ENCODE data around the gene VSTM2L.

The VSTM2L gene

GRCh38 chr20:37898233-37899104, 4.5 kb upstream of the VSTM2L start:
- in situ Hi-C loops (cut with HindIII; ENCODE audit: low sequenced_read_pairs) = no loop called here

DNA sequence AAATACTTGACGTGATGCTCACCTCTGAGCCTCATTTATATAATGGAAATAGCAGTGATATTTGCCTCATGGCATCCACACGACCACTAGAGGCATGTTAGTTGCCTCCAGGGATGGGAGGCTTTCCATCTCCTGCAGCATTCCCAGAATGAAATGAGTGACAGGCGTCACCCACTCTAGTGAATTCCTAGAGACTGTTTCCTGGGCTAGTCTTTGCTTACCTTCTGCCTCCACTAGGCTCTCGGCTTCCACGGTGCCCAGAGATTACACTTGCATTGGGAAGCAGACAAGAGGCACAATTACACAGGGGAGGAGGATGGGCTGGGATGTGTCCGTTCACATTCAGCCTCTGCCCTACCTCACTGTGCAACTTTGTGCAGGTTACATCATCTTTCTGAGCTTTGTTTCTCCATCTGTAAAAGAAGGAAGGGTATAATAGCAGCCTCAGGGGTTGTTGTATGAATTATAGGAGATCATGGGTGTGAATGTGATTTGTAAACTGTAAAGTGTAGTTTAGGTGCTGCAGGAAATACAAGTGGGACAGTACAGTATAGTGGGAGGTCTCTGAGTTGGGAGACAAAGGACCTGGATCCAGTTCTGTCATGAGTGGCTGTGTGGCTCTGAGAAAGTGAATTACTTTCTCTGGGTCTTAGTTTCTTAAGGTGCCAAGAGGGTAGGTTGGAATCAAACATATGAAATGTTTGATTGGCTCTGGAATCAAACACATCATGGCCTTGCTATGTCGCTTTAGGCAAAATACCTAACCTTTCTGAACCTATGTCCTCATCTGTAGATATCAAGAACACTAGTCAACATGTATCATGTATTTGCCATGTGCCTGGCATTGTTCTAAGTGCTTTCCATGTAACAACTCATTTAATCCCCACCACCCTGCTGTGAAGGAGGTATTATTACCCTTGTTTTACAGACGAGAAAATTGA, 3.6 kb upstream of the VSTM2L start:
- in situ Hi-C loops (cut with HindIII; ENCODE audit: low sequenced_read_pairs) = no loop called here

GRCh38 chr20:37901240-37901639, 1.7 kb upstream of the VSTM2L start:
- in situ Hi-C loops (cut with HindIII; ENCODE audit: low sequenced_read_pairs) = no loop called here

- in situ Hi-C loops (cut with HindIII; ENCODE audit: low sequenced_read_pairs) = no loop called here
Measured at GRCh38 chr20:37901654-37902503, 1.0 kb upstream of the VSTM2L start.

GRCh38 chr20:37903317-37904007, 535 bp downstream of the VSTM2L start:
- in situ Hi-C loops (cut with HindIII; ENCODE audit: low sequenced_read_pairs) = no loop called here

GRCh38 chr20:37904008-37904642, 1.2 kb downstream of the VSTM2L start:
- in situ Hi-C loops (cut with HindIII; ENCODE audit: low sequenced_read_pairs) = no loop called here

DNA sequence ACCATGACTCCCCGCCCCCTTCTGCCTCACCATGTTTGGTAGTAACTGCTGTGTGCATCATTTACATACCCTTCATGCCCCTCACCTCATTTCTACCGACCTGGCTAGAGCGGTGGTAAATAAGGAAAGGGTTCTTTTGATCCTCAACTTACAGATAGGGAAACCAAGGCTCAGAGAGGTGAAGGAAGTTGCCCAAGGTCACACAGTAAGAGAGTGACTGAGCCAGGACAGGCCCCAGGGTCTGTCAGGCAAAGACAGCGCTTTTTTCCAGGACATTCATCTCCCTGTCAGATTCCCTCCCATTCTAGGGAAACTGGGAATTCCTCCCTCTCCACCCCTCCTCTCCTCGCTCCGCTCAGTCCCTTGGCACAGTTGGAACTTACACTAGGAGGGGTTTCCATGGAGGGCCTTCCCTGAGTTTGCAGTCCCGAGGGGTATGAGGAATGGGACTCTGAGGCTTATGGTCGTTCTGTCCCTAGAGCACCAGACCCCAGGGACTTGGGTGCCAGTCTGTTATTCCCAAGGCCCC, 2.0 kb downstream of the VSTM2L start:
- in situ Hi-C loops (cut with HindIII; ENCODE audit: low sequenced_read_pairs) = no loop called here

GRCh38 chr20:37905671-37906613, 3.0 kb downstream of the VSTM2L start:
- in situ Hi-C loops (cut with HindIII; ENCODE audit: low sequenced_read_pairs) = no loop called here

GRCh38 chr20:37907330-37907676, 4.4 kb downstream of the VSTM2L start:
- in situ Hi-C loops (cut with HindIII; ENCODE audit: low sequenced_read_pairs) = no loop called here

- in situ Hi-C loops (cut with HindIII; ENCODE audit: low sequenced_read_pairs) = no loop called here
Measured at GRCh38 chr20:37907677-37908401, 4.9 kb downstream of the VSTM2L start.

- in situ Hi-C loops (cut with HindIII; ENCODE audit: low sequenced_read_pairs) = loop anchor here (10.0 kb wide), 1 partner anchor 196 kb away; no protein-coding TSS in a partner anchor
Measured at GRCh38 chr20:37911261-37911660, 8.3 kb downstream of the VSTM2L start.

DNA sequence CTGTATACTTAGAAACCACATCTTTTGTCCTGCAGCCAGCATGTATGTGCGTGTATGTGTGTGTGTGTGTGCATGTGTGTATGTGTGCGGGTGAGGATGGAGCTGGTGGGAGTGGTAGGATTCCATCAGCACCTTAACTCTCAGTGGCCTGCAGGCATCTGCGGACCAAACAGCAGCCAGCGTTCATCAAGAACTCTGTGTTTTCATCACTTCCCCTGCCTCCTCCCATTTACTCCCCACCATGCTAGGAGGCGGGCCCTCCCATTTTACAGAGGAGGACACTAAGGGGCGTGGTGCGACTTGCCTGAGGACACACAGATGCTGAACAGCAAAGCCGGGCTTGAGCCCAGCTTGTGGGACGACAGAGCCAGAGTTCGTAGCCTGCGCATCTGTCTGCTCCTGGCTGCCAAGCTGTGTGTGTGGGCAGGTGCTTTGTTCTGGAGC, 8.9 kb downstream of the VSTM2L start:
- in situ Hi-C loops (cut with HindIII; ENCODE audit: low sequenced_read_pairs) = loop anchor here (10.0 kb wide), 1 partner anchor 197 kb away; no protein-coding TSS in a partner anchor

DNA sequence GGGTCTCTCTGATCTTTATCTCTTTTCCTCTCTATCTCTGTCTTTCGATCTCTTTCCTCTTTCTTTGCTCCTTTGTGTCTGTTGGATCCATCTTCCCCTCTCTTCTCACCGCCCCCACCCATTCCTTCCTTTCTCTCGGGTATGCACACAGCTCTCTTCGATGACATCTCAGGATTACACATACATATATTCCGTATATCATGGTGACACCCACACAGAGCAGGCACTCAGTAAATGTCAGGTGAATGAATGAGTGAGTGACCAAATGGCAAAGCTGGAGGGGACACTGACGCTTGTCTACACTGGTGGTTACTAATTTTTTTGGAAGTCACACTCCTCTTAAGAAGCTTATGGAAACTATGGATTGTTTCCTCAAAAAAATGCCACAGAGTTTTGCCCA, 9.9 kb downstream of the VSTM2L start:
- in situ Hi-C loops (cut with HindIII; ENCODE audit: low sequenced_read_pairs) = loop anchor here (10.0 kb wide), 1 partner anchor 198 kb away; no protein-coding TSS in a partner anchor

DNA sequence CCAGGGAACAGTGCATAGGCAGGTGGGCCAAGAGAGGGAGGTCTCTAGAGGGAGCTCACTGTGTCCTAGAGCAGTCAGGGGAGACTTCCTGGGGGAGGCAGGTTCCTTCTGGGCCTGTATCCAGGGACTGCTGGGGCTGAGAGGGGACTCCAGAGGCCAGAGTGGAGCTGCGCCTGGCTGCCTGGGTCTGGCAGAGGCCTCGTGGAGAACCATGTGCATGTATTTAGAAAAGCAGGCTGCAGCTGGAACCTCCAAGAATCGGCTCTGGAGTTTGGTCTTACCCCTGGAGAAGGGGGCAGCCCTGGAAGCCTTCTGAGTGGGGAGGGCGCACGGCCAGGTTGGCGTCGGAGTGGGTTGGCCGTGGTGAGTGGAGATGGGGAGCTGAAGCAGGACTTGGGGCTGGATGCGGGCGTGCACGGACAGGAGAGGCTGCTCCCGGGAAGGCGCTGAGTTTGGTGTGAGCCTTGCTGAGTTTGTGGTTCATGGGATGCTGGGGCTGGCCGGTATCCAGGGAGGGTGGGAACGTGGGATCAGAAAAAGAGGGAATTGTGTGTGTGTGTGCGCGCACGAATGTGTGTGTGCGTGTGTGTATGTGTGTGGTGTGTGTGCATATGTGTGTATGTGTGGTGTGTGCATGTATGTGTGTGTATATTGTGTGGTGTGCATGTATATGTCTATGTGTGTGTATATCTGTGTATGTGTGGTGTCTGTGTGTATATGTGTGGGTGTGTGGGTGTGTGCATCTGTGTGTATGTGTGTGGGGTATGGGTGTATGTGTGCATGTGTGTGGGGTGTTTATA, 10.8 kb downstream of the VSTM2L start:
- in situ Hi-C loops (cut with HindIII; ENCODE audit: low sequenced_read_pairs) = loop anchor here (10.0 kb wide), 1 partner anchor 199 kb away; no protein-coding TSS in a partner anchor

- in situ Hi-C loops (cut with HindIII; ENCODE audit: low sequenced_read_pairs) = loop anchor here (10.0 kb wide), 1 partner anchor 200 kb away; no protein-coding TSS in a partner anchor
Measured at GRCh38 chr20:37914367-37914671, 11.4 kb downstream of the VSTM2L start.

- in situ Hi-C loops (cut with HindIII; ENCODE audit: low sequenced_read_pairs) = loop anchor here (5.0 to 10.0 kb wide), 4 partner anchors 62 to 200 kb away; no protein-coding TSS in a partner anchor
Measured at GRCh38 chr20:37914672-37915433, 11.9 kb downstream of the VSTM2L start.

Measured in endothelial cell of hepatic sinusoid (primary cell).